Measurements from ENCODE around the gene FLNC. TPM values are rescaled to one million over a fixed set of nuclear protein-coding genes. Genes with fewer than 3 reads are reported as not detected.

Gene FLNC
- total RNA-seq, 4 donors from 2014 or later: 5.7 to 12.6 (median 9.3) TPM

DNA sequence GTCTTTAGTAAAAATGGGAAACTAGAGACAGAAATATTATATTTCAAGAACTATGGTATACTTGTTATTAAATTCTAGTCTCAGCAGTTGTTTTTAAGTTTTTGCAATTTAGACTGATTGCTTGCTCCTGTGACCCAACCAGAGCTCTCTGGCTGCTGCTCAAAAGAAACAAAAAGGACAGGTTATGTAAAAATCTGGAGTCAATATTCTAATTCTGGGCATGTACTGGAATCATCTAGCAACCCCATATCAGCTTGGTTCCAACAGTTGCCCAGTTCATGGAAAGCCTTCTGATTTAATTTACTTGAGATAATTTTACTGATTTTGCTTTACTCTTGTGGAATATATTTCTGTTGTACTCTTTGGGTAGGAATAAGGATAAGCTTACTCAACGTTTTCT is 70.0 kb downstream of the FLNC start:
- DNase-seq: no peak
- H3K36me3 ChIP-seq: no peaks in the 10 kb centered on the region
- H3K9me3 ChIP-seq: no peaks in the 10 kb centered on the region
- 82 to 91% methylated on average over 1 of the region's 1 CpG for WGBS, 2 donors
- intact Hi-C loops (cut with DNase I): loop anchor here (5.0 kb wide), 1 partner anchor 312 kb away; no protein-coding TSS in a partner anchor
- no peaks in the 10 kb centered on the region for H3K4me1 ChIP-seq
- H3K27ac ChIP-seq: no peak overlapping the region
- TF ChIP-seq, protein P1, sequence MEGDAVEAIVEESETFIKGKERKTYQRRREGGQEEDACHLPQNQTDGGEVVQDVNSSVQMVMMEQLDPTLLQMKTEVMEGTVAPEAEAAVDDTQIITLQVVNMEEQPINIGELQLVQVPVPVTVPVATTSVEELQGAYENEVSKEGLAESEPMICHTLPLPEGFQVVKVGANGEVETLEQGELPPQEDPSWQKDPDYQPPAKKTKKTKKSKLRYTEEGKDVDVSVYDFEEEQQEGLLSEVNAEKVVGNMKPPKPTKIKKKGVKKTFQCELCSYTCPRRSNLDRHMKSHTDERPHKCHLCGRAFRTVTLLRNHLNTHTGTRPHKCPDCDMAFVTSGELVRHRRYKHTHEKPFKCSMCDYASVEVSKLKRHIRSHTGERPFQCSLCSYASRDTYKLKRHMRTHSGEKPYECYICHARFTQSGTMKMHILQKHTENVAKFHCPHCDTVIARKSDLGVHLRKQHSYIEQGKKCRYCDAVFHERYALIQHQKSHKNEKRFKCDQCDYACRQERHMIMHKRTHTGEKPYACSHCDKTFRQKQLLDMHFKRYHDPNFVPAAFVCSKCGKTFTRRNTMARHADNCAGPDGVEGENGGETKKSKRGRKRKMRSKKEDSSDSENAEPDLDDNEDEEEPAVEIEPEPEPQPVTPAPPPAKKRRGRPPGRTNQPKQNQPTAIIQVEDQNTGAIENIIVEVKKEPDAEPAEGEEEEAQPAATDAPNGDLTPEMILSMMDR (IDR thresholded peaks at IDR 0.05): no peak
- TF ChIP-seq POLR2A (IDR thresholded peaks at IDR 0.05): no peak
- H3K4me3 ChIP-seq (replicated peaks in 1 of 3): no peak overlapping the region
- no peaks in the 10 kb centered on the region for H3K27me3 ChIP-seq

DNA sequence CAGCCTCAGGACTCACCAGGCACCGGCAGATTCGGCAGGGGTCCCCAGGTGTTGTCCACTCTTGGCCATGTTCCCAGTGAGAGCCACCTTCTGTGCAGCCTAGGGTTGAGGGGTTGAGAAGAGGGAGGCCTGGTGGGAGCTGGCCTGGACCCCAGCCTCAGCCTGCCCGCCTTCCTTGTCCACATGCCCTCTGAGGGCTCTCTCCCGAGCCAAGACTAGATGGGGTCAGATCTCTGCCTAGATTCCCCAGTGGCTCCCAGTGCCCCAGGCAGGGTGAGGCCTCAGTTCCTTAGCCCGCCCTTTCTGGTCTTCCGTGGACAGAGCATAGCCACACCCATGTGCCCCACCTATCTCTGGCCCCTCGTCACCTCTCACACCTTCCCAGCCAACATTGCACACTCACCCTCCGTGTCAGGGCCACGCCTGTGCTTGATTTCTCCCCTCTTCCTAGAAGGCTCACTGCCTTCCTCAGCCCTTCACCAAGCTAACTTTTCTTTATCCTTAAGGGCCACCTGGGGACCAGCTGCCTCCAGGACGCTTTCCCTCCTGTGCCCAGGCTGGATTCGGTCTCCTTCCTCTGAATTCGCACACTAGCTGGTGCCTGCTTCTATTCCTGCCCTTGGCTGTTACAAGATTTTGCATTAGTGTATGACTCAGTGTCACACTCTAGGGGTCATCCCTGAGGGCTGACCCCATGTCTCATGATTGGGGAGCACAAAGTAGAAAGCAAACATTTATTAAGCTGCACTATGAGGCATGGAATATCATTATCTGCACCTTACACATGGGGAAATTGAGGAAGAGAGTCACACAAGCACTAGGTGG is 72.8 kb downstream of the FLNC start:
- H3K4me3 ChIP-seq (replicated peaks in 1 of 3): no peak overlapping the region
- WGBS, 2 donors: 82 to 92% methylated on average over 10 to 12 of the region's 12 CpGs
- no peaks in the 10 kb centered on the region for H3K36me3 ChIP-seq
- H3K9me3 ChIP-seq: no peaks in the 10 kb centered on the region
- no peak for DNase-seq
- no peak overlapping the region for H3K27ac ChIP-seq
- intact Hi-C loops (cut with DNase I): loop anchor here (5.0 kb wide), 1 partner anchor 309 kb away; no protein-coding TSS in a partner anchor
- no peaks in the 10 kb centered on the region for H3K27me3 ChIP-seq
- TF ChIP-seq, protein P1 (IDR thresholded peaks at IDR 0.05): no peak
- TF ChIP-seq POLR2A (IDR thresholded peaks at IDR 0.05): no peak
- H3K4me1 ChIP-seq: no peaks in the 10 kb centered on the region

DNA sequence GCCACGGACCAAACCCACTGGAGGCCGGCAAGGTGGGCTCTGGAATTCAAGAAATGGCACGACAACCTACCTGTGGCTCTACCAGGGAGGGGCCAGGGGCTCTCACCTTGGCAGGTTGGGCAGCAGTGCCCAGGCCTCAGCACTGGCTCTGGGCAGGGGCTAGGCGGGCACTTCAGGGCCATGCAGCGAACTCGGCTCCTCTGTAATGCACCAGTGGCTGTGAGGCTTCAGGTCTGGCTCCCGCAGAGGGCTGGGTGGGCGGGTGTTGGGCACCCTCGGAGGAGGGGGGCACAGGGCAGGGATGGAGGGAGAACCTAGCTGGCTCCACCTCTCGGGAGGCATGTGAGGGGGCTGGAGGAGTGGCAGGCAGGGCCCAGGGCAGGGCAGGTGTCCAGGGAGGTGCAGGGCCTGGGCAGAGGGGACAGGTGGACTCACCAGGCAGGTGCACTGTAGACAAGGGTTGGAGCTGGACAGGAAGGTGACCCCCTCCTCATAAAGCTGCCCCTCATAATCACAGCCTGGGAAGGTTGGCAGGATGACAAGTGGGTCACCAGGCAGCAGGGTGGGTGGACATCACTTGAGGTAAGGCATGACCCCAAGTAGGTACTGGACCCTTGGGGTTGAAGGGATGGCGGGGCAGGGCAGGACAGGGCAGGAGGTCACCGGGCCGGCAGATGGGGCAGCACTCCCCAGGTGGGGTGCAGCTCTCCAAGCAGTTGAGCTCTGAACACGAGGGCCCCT is 73.6 kb downstream of the FLNC start:
- Histone ChIP-seq H3K9me3 (no peaks in the 10 kb centered on the region), H3K27ac (no peak overlapping the region), H3K4me3 (replicated peaks in 1 of 3) (no peak overlapping the region), H3K27me3 (no peaks in the 10 kb centered on the region), H3K4me1 (no peaks in the 10 kb centered on the region), H3K36me3 (no peaks in the 10 kb centered on the region)
- WGBS, 2 donors: 75 to 80% methylated on average over 11 to 14 of the region's 14 CpGs
- no peak for DNase-seq
- no peak for TF ChIP-seq POLR2A (IDR thresholded peaks at IDR 0.05)
- TF ChIP-seq, protein P1 (IDR thresholded peaks at IDR 0.05): no peak
- intact Hi-C loops (cut with DNase I): loop anchor here (5.0 kb wide), 1 partner anchor 309 kb away; no protein-coding TSS in a partner anchor

DNA sequence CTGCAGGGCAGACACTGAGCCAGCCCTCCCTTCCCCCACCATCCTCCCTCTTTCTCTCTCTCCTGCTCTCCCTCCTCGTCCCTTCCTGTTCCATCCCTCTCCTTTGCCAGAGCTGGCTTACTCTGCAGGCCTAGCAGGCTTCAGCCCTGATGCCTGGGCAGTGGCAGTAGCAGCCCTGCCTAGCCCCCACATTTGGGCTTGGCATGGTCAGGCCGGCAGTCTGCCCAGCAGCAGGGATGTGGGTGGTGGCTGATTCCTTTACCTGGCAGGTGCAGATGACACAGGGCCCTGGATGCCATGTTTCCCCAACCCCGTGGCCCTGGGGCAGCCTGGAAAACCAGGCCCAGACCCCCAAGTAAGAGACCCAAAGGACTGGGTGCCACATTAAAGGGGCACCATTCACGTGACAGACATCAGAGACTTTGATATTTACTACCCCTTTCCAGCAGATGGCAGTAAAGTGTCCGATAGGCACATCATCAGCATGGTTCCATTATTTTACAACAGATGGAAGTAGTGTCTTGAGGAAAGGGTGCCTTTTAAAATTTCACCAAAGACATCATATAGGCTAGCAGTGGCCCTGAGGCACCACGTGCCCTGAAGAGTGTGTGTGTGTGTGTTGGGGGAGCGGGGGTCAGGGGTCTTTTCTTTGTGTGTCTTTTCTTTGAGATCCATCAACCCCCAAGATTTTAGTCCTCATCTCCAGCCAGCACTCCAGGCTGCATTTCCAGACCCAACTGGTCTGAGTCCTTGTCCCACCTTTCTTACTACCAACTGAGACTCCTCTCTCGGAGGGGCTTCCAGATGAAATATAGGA is 74.4 kb downstream of the FLNC start:
- TF ChIP-seq, protein P1 (IDR thresholded peaks at IDR 0.05): peak; percentile 37 to 71 (median 63)
- no peak for TF ChIP-seq POLR2A (IDR thresholded peaks at IDR 0.05)
- H3K4me1 ChIP-seq: peaks cover under 1% of the 10 kb centered on the region in 2 donors
- no peak overlapping the region for H3K4me3 ChIP-seq (replicated peaks in 1 of 3)
- H3K9me3 ChIP-seq: no peaks in the 10 kb centered on the region
- no peak for DNase-seq
- H3K27me3 ChIP-seq: no peaks in the 10 kb centered on the region
- intact Hi-C loops (cut with DNase I): loop anchor here (5.0 kb wide), 2 partner anchors 188 to 308 kb away; no protein-coding TSS in a partner anchor
- H3K36me3 ChIP-seq: no peaks in the 10 kb centered on the region
- WGBS, 2 donors: 41 to 51% methylated on average over 8 of the region's 8 CpGs
- H3K27ac ChIP-seq: no peak overlapping the region
